Panc1 (cell line): ENCODE data around the gene NOTCH3. TPM values are rescaled to one million over a fixed set of nuclear protein-coding genes. Genes with fewer than 3 reads are reported as not detected.

Experiments used
- ATAC-seq: fragments of 200-7000 bp; cut with Tn5 transposase; 2 replicates; pipeline ENCODE4 v1.9.1; 2020; ENCODE audit warnings: mild to moderate bottlenecking, moderate library complexity
- BruUV-seq: library from RNA; stranded (reverse); fragments of 400-500 nt; replicated peaks from 2 replicates; lab custom pipeline; 2021; lab: Mats Ljungman, UMichigan
- CTCF ChIA-PET: fragments of 300-600 bp; sonication (Branson Sonifier 250); formaldehyde crosslinking; loops from one replicate; lab custom pipeline; 2022; ENCODE audit warnings: antibody characterized with exemption; lab: Charles Lee
- POLR2A ChIA-PET: fragments of 300-600 bp; sonication (Branson Sonifier 250); formaldehyde crosslinking; loops from one replicate; lab custom pipeline; 2022; ENCODE audit warnings: antibody characterized with exemption; lab: Charles Lee
- DNase-seq: peaks from one replicate; pipeline ENCODE4 v3.0.0-alpha.2; 2010; ENCODE audit warnings: low read depth, low spot score
- H3K27ac ChIP-seq: 2 replicates; pipeline ENCODE4 v1.5.1; 2011; ENCODE audit warnings: mild to moderate bottlenecking, low read length, inconsistent platforms
- H3K27me3 ChIP-seq: fragments of 200-500 bp; sonication (Bioruptor generic); 2 replicates; pipeline ENCODE4 v1.6.0; 2014; ENCODE audit warnings: low read length, inconsistent platforms; ENCODE audit not compliant: control insufficient read depth, insufficient read depth
- H3K36me3 ChIP-seq: fragments of 200-500 bp; sonication (Bioruptor generic); 2 replicates; pipeline ENCODE4 v1.5.1; 2014; ENCODE audit warnings: inconsistent platforms, mild to moderate bottlenecking, low read length, moderate library complexity; ENCODE audit not compliant: control insufficient read depth, insufficient read depth
- H3K4me1 ChIP-seq: 2 replicates; pipeline ENCODE4 v1.5.1; 2011; ENCODE audit warnings: inconsistent platforms, mild to moderate bottlenecking, low read length, moderate library complexity; ENCODE audit not compliant: control insufficient read depth, insufficient read depth
- H3K4me3 ChIP-seq, 2 experiments: 2 replicates each; pipeline ENCODE4 v1.5.1; 2011 to 2012; ENCODE audit warnings: low read depth in 2 of 2, low read length in 2 of 2, mild to moderate bottlenecking in 2 of 2, inconsistent platforms in 1 of 2, moderate library complexity in 1 of 2
- H3K9me3 ChIP-seq: fragments of 200-500 bp; sonication (Bioruptor generic); 2 replicates; pipeline ENCODE4 v1.5.1; 2014; ENCODE audit warnings: low read depth, mild to moderate bottlenecking, inconsistent platforms, low read length, moderate library complexity; ENCODE audit not compliant: control insufficient read depth, insufficient read depth
- CTCF ChIP-seq: fragments of 450-650 bp; IDR thresholded peaks from 2 replicates; pipeline ENCODE4 v1.5.1; 2017; ENCODE audit warnings: mild to moderate bottlenecking
- POLR2AphosphoS5 ChIP-seq: IDR thresholded peaks from 2 replicates; pipeline ENCODE4 v1.6.1; 2012; ENCODE audit warnings: mild to moderate bottlenecking, low read depth, low read length, moderate library complexity
- SIN3A ChIP-seq: IDR thresholded peaks from 2 replicates; pipeline ENCODE4 v1.6.1; 2012; ENCODE audit warnings: low read depth, mild to moderate bottlenecking, low read length, moderate library complexity, borderline replicate concordance; ENCODE audit not compliant: insufficient read depth
- TCF7L2 ChIP-seq: IDR thresholded peaks from 2 replicates; pipeline ENCODE4 v1.6.1; 2011; ENCODE audit warnings: mild to moderate bottlenecking, low read depth, low read length, inconsistent platforms
- in situ Hi-C: cut with HindIII; loops from 2 replicates; pipeline ENCODE4 v1.10.0; 2016; ENCODE audit warnings: low sequenced_read_pairs, low pct_unique_long_range_greater_than_20kb
- intact Hi-C: fragments of 100-400 bp; cut with micrococcal nuclease; formaldehyde crosslinking; loops from one replicate; pipeline ENCODE4 v1.10.0; 2022; ENCODE audit not compliant: unreplicated experiment
- total RNA-seq: library from RNA; stranded (reverse); gene quantifications from one replicate; pipeline ENCODE4 v1.2.1, GENCODE V29; 2021; ENCODE audit not compliant: unreplicated experiment
- TF ChIP-seq, protein P1 (sequence below), 2 experiments: IDR thresholded peaks; 2 replicates each; pipeline ENCODE4 v1.6.1; 2011 to 2012; ENCODE audit warnings: low read depth in 2 of 2, control low read depth in 1 of 2, low read length in 1 of 2, mild to moderate bottlenecking in 1 of 2, moderate library complexity in 1 of 2; ENCODE audit not compliant: insufficient read depth in 1 of 2

Gene NOTCH3
- total RNA-seq, 1 experiment from 2014 or later, result 5.3 TPM

DNA sequence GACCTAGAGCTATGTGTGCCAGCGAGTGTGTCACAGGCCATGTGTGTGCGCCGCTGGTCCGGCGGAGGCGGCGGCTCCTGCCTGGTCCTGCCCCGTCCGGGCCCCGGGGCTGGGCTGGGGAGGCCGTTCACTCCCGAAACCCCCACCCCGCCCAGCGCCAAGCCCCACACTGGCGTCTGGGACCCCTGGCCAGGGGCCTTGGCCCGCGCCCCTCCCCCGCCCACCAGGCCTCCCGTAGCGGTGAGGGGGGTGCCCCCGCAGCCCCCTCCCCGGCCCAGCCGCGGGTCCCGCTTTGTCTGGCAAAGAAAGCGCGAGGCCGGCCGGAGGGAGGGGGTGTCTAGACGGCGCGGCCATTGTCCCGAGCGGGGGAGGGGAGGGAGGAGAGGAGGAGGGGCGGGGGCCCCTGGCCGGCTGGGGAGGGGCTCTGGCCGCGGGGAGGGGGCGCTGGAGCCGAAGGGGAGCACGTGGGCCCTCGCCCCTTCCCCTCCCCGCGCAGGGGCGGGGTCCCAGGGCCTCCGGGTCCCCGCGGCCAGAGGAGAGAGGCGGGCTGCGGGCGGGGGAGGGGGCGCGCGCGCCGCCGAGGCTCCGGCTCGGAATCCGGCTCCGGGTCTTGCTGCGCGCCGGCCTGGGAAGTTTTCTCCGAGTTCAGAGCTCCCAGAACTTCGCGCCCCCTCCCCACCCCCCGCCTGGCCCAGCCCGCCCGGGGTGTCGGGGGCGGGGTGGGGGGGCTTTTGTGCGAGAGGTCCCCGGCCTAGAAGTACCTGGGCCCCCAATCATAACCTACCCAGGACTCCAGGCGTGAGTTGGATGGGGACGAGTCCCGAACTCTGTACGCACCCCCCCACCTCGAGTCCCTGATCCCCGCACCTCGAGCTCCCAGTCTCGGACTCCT lies 888 bp downstream of the NOTCH3 start:
- Histone ChIP-seq H3K9me3 (no peaks in the 10 kb centered on the region), H3K36me3 (no peaks in the 10 kb centered on the region), H3K27me3 (no peaks in the 10 kb centered on the region), H3K27ac (no peak overlapping the region), H3K4me3 (peak overlapping the region; percentile 37 to 48), H3K4me1 (no peaks in the 10 kb centered on the region)
- in situ Hi-C loops (no loop called here), intact Hi-C loops (no loop called here)
- ATAC-seq (no peak), DNase-seq (no peak)
- POLR2A ChIA-PET, result no interaction called here
- TF ChIP-seq CTCF, result no peak
- no peak for TF ChIP-seq SIN3A
- CTCF ChIA-PET, result no interaction called here
- BruUV-seq, result no TSS peak

DNA sequence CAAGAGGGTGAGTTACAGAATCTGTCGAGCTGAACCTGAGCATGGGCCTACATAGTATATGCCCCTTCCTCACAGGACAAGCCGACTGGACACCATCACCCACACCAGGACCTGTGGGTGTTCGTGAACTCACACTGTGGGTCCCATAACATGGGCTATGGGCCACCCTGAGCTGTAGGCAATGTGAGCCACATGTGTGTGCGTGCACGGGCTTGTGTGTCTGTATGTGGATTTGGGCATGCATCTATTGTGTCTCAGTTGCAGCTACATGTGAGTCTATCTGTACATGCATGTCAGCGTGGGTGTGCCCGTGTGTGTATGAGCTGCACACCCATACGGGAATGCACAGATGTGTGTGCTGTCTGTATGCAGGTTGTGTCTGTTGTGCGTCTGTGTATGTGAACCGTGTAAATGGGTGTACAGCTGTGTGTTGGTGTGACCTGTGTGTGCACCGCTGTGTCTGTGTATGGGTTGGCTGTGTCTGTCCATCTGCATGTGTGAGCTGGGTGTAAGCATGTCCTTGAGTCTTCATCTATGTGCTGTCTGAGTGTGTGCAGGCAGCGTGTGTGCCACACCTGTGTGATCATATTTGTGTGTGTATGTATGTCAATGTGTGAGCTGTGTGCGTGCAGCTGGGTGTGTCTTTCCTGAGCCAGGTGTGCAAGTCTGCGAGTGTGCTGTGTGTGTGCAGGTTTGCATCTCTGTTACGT lies 1.7 kb downstream of the NOTCH3 start:
- in situ Hi-C loops (no loop called here), intact Hi-C loops (no loop called here)
- DNase-seq (no peak), ATAC-seq (no peak)
- H3K36me3 ChIP-seq, result no peaks in the 10 kb centered on the region
- TF ChIP-seq, protein P1, sequence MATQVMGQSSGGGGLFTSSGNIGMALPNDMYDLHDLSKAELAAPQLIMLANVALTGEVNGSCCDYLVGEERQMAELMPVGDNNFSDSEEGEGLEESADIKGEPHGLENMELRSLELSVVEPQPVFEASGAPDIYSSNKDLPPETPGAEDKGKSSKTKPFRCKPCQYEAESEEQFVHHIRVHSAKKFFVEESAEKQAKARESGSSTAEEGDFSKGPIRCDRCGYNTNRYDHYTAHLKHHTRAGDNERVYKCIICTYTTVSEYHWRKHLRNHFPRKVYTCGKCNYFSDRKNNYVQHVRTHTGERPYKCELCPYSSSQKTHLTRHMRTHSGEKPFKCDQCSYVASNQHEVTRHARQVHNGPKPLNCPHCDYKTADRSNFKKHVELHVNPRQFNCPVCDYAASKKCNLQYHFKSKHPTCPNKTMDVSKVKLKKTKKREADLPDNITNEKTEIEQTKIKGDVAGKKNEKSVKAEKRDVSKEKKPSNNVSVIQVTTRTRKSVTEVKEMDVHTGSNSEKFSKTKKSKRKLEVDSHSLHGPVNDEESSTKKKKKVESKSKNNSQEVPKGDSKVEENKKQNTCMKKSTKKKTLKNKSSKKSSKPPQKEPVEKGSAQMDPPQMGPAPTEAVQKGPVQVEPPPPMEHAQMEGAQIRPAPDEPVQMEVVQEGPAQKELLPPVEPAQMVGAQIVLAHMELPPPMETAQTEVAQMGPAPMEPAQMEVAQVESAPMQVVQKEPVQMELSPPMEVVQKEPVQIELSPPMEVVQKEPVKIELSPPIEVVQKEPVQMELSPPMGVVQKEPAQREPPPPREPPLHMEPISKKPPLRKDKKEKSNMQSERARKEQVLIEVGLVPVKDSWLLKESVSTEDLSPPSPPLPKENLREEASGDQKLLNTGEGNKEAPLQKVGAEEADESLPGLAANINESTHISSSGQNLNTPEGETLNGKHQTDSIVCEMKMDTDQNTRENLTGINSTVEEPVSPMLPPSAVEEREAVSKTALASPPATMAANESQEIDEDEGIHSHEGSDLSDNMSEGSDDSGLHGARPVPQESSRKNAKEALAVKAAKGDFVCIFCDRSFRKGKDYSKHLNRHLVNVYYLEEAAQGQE (IDR thresholded peaks at IDR 0.05; ENCODE audit: insufficient read depth in 1 of 2, low read depth in 2 of 2, low read length in 1 of 2), result no peak
- TF ChIP-seq CTCF (no peak), TCF7L2 (no peak), SIN3A (no peak), POLR2AphosphoS5 (no peak)
- no peak overlapping the region for H3K4me3 ChIP-seq
- POLR2A ChIA-PET, result no interaction called here
- CTCF ChIA-PET, result no interaction called here
- no peaks in the 10 kb centered on the region for H3K4me1 ChIP-seq
- H3K27ac ChIP-seq, result no peak overlapping the region
- H3K9me3 ChIP-seq, result no peaks in the 10 kb centered on the region
- BruUV-seq, result no TSS peak
- no peaks in the 10 kb centered on the region for H3K27me3 ChIP-seq
